Measurements from ENCODE around the gene RAB29.
"Not testable (repeated sequence)": the region's sequence is repeated elsewhere in the genome, so short reads cannot be mapped to it uniquely, and the experiment has no call there.

The RAB29 gene, protein sequence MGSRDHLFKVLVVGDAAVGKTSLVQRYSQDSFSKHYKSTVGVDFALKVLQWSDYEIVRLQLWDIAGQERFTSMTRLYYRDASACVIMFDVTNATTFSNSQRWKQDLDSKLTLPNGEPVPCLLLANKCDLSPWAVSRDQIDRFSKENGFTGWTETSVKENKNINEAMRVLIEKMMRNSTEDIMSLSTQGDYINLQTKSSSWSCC

DNA sequence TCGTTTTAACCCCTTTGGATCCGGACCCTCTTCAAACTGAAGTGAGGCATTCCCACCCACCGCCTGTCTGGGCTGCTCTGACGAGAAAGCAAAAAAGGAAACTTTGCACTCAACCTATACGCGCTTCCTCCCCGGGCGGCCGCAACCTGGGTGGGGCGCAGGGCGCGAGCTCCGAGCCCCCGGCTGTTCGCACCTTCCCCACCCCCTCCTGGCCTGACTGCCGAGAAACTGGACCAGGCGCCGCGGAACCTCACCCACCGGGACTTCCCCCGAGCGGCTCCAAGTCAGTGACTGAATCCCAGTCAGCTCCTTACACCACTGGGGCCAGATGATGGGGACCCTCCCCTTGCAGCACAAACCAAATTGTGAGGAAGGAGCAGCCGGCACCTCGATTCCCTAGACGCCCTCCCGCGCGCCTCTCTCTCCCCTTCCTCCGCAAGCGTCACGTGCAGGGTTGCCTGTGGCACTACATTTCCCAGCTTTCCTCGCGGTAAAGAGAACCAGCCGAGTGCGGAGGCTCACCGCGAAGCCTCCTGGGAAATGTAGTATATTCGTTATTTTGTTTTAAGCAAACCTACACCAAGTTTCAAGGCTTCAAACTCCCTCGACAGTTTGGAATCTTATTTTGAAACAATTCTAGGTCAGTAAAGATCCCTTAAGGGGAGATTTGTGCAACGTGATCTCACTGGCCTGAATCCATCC lies at the start of gene RAB29:
Gene RAB29, minus strand, starts transcription at position 468 of the 702 bp plus-strand sequence. CDS start 526 bp downstream, outside the sequence.
- peak; percentile 87 for DNase-seq (ENCODE audit: low spot score)

DNA sequence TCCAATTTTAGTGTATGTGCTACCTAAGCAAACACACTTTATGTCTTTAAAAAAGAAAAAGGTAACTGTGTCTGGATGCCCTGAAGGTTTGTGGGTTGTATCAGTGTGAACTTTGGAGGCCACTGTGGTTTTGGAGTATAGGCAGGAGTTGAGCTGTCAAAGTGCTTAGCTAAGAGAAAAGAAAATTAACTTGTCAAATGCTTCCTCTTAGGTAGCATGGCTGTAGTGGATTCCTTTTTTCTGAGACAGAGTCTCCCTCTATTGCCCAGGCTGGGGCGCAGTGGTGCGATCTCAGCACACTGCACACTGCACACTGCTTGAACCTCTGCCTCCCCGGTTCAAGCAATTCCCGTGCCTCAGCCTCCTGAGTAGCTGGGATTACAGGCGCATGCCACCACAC lies 48.9 kb upstream of the RAB29 start:
- no peak for DNase-seq (ENCODE audit: low spot score)

DNA sequence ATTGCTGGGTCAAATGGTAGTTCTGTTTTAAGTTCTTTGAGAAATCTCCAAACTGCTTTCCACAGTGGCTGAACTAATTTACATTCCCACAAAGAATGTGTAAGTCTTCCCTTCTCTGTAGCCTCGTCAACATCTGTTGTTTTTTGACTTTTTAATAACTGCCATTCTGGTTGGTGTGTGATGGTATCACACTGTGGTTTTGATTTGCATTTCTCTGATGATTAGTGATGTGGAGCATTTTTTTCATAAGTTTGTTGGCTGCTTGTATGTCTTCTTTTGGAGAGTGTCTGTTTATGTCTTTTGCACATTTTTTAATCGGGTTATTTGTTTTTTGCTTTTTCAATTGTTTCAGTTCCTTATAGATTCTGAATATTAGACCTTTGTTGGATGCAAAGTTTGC lies 48.0 kb upstream of the RAB29 start:
- DNase-seq (ENCODE audit: low spot score): not testable (repeated sequence)

DNA sequence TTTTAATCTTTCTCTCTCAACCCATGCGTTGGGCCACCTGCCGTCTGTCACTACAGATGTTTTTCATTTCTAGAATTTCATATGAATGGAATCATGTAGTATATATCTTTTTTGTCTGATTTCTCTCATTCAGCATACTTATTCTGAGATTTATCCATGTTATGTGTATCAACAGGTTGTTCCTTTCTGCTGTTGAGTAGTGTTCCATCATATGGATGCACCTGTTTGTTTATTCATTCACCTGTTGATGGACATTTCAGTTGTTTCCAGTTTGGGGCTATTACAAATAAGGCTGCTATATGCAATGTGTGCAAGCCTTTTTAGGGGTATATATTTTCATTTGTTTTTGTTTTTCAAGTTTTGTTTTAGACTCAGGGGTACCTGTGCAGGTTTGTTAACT lies 47.1 kb upstream of the RAB29 start:
- no peak for DNase-seq (ENCODE audit: low spot score)

DNA sequence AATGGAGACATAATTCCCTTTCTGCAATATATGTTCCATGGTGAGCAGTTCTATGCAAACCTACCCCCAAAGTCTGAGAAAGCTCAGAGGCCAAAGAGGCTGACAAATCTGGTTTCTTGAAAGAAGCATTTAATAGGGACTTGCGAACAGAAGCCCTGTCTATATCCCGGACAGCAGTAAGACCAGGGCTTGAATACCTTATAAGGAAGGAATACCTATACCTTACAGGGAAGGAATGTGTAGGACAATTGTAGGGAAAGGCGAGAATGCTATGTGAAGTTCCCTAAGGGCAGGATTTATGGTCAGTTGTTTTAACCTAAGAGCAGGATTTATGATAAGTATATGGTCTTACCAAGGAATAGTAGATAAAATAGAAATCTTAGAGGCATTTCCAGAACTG lies 42.7 kb upstream of the RAB29 start:
- DNase-seq (ENCODE audit: low spot score): no peak

DNA sequence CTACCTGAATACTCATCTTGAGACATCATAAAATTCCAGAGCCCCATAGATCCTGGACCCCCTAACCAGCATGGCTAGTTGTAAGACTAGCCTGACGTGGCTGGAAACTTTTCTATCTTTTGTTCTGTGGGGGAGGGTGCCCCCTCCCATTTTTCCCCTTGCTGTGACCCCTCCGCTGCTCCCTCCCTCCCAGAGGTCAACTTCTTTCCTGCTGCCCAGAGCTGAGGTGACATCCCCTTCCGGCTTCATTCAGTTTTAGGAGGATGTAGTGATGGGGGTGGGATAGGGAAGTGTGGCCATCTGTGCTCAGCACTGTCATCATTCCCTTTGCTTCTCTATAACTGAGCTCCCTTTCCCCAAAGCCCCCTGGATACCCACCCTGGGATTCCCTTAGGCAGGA lies 42.1 kb upstream of the RAB29 start:
- DNase-seq (ENCODE audit: low spot score): no peak

DNA sequence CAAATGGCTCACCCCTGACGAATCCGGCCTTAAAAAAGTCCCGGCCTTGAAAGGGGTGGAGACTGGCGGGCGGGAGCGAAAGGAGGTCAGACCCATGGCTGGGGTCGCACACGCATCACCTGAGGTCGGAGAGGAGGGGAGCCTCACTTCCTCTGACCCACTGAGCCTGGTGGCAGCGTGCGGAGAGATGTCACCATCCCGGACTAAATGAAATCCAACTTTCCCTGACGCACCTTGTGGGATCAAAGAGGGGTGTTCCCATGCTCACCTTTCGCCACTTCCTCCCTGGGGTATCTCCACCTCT lies 38.4 kb upstream of the RAB29 start:
- no peak for DNase-seq (ENCODE audit: low spot score)

DNA sequence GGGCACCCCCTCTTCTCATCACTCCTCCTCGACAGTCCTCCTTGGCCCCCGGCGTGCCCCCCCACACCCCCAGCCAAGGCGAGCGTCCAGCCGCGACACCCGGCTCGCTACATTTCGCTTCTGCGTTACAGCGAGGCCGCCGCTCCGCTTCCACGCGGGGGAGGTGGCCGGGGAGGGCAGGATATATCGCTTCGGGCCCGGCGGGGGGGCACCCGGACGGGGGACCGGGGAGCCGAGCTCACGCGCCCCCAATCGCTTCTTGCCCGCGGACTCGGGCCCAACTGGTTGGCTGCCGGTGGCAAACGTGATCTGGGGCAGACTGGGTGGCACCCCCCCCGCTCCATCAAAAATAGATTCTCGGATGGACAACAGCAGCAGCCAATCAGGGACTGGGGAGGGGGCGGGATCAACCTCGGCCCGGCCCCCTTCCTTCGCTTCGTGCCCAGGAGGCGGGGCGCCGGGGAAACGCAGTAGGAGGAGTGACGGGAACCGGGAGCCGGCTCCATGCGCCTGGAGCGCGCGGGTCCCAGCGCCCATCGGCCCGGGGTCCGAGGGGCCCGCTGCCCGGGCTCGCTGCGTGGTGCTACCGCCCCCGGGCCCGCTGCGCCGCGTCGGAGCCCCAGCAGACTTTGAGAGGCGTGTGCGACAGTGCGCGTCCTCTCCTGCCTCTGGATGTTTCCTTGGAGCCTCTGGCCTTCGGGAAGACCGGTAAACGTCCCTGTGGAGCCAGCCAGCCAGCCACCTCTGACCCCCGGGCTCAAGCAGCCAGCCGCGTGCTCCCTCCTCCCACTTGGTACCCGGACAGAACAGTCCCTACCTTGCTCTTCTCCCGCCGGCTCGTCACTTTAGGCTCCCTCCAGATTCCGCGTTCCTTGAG lies 37.8 kb upstream of the RAB29 start, which contains the start of gene SLC41A1:
Gene SLC41A1, minus strand, starts transcription at position 321 of the 877 bp plus-strand sequence. CDS start 2,757 bp downstream, outside the sequence.
- DNase-seq (ENCODE audit: low spot score): peak; percentile 100

DNA sequence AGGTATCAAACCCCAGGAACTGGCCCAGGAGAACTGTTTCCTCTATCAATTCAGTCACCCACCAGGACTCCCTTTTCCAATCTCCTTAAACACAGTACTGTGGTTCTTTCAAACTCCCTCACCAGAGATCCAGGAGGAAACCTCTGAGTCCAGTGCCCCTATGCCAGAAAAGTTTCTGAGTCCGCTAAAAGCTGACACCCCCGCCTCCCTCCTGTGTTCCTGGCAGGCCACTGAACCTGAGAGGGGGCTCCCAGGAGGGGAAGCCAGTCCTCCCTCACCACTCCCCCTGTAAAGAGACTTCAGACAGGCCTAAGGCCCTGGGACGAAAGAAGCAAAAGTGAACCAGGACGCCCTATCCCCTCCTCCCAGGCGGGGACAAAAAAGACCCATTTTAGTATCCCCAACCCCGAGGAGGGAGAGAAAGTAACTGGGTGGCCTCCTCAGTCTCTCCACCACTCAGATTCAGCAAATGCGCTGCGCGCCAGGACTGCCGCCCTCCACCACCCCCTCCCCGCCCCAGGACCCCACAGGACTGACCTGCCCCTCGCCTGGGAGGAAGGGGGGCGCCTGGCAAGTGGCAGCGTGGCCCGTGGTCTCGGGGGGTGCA lies 37.1 kb upstream of the RAB29 start:
- peak; percentile 60 for DNase-seq (ENCODE audit: low spot score)

DNA sequence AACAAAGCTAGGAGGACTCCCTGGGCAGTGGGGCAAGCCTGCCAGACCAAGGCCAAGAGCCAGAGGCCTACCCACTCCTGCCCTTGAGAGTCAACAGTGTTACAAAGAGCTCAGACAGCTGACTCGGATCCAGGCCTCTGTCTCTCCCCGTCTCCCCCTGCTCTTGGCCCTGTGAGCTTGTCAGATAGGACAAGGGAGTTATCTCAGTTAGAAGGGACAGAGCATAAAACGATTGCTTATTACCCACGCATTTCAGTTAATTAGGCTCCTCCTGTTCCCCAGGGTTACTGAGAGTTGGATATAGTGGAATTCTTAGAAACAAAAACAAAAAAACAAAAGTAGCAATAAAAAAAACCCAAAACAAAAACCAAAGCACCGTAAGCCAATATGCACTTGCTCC lies 36.4 kb upstream of the RAB29 start:
- peak; percentile 37 for DNase-seq (ENCODE audit: low spot score)

DNA sequence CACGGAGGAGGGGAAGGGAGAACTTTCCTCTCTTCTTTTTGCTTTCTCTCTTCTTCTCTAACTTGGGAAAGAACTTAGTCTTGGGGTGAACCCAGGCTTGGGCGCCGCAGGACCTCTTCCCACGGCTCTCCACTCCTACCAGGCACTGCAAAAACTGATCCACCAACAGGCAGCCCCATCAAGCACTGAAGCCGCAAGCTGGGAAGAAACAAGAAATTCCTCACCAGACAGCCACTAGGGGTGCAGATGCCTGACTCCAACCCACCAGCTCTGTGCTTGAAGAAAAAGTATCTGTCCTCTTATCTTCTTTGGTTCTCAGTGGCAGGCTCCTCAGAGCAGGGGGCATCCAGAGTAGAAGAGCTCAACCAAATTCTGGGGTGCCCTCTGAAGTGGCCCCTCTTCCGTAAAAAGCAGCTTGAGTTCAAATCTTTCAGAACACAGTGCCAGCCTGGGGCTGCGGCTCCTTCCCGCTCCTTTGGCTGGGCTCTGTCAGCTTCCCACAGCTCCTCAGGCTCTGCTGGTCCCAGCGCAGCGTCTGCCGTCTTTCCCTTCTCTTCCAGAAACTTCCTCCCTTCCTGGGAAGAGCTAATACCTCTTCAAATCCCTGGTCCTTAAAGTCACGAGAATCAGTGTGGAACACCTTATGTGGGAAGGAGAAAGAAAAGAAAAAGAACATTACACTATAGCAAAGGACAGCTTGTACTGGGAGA lies 35.3 kb upstream of the RAB29 start:
- DNase-seq (ENCODE audit: low spot score): no peak

DNA sequence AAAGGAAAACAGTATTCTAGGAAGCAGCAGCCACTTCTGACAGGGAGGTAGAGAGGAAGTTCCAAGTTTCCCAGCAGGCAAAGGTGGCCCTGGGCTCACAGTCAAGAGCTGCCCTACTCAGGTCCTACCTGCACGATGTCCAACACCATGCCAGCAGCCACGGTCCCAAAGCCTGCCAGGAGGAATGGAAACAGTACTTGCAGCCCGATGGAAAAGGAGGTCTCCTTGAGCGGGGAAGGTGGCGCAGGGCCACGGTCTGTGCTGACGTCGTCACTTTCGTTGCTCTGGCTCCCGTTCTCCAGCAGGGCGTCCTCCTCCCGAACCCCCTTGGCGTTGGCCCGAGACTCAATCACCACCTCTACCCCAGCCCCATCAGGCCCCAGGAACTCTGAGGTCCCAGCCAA lies 34.7 kb upstream of the RAB29 start:
- DNase-seq (ENCODE audit: low spot score): no peak

DNA sequence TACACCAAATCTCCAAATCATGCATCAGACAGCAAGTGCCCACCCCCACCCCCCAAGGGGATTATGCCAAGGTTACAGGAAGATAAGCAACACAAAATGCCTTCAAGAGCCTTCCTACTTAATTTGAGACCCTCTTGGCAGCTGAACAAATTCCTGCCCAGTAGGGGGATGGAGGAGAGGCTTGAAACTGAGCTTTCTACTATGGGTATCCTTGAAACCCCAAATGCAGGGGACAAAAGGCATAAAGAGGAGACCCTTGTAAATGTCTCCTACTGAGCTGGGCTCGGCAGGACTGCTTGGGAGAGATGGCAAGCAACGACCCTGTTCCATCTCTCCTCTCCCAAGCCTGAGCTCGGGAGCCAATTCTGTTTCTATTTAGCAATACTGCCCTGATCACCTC lies 34.2 kb upstream of the RAB29 start:
- no peak for DNase-seq (ENCODE audit: low spot score)

DNA sequence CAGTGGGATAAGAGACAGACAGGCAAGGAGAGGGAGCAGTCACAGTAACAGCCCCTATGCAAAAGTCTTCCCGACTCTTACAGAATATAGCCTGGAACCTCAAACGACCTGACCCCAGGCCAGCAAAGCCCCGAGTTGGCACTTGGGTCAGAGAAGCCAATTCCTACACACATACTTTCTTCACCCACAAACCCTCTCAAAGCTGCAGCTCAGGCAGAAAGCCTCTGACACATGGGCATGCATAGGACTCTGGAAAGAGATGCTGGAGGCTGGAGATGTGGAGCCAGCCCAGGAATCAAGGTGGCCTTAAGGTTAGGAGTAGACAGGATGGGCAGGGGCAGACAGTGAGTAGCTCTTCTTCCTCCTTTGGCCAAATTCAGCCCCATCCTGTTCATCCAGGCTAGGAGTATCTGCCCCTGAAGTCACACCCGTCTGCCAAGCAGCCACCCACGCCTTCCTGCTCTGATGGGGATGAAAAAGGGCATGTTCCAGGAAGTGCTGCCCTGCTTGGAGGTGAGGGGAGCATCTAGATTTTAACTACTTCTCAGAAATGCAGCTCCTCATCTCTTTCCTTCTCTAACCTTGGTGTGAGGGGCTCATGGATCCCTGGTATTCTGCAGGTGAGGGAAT lies 29.9 kb upstream of the RAB29 start:
- peak; percentile 48 for DNase-seq (ENCODE audit: low spot score)

DNA sequence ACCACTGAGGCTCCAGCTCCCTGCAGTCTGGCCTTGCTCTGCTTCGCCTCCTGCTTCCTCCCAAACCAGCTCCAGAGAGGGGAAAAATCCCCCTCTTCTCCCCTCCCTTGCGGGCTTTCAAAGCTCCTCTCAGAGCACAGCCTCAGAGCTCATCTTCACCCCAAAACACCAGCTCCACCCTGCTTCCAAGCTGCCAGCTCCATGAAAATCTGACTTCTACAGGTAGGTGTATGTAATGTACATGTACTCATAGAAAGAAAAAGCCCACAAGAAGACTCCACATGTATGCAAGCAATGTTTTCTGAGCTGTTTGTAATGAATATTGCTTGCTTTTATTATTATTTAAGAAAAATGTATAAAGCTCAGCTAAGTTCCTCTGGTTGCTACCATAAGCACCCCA lies 29.3 kb upstream of the RAB29 start:
- DNase-seq (ENCODE audit: low spot score): no peak

DNA sequence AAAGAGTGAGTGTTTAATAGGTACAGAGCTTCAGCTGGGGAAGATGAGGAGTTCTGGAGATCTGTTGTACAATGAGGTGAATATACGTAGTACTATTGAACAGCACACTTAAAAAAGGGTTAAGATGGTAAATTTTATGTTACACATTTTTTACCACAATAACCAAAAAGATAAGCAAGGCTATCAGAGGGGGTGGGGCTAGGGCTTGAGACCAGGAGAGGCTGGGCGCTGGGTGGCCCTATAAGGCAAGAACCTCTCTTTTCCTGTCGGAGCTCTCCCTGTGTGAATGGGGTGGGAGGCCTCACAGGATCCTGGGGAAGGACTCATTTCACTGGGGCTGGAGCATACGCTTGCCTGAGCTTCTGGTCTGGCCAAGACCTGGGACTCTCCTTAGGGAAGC lies 28.7 kb upstream of the RAB29 start:
- DNase-seq (ENCODE audit: low spot score): no peak

DNA sequence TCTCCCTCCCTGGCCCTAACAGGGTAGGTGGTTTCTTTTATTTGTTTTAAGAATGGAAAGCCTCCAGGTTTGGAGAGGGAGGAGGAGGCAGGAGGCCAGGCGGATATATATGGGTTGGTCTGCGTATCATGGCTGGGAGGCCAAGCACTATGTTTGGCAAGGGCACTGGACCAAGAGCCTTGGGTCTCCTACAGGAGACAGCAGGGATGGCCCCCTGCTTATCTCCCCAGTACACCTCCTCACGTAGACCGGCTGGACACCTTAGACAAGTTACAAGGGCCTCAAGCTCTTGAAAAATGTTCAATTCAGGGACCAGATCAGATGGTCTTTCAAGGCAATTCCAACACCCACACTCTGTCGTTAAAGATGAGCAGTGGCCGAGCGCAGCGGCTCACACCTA lies 26.8 kb upstream of the RAB29 start:
- DNase-seq (ENCODE audit: low spot score): no peak

DNA sequence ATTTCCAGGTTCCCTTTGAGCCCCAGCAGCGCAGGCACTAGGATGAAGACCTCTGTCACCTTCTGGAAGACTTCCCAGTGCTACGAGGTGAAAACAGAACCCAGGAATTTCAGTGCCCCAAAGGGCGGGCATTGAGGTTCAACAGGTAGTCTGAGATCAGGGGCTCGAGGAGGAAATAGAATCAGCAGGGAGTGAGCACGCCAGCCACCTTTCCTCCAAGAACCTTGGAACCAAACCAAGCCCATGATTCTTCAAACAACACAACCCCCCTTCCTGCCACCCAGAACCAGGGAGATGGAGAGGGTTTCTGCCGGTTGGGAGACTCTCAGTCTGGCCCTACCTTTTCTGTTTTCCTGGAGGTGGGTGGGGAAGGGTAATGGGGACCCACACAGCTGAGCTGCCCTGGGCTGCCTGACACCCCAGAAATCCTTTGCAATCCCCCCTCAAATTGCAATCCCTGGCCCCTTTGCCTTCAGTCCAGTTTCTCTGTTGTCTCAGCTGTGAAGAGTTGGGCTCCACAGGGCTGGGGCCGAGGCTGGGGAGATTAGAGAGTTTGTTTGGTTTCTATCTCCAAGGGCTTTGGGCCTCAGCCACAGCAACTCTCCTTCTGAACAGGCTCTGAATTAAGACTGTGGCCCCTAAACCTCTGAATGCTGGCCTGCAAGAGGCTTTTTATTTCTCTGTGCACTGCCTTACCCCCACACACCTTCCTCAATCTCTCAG lies 25.9 kb upstream of the RAB29 start:
- DNase-seq (ENCODE audit: low spot score): no peak

DNA sequence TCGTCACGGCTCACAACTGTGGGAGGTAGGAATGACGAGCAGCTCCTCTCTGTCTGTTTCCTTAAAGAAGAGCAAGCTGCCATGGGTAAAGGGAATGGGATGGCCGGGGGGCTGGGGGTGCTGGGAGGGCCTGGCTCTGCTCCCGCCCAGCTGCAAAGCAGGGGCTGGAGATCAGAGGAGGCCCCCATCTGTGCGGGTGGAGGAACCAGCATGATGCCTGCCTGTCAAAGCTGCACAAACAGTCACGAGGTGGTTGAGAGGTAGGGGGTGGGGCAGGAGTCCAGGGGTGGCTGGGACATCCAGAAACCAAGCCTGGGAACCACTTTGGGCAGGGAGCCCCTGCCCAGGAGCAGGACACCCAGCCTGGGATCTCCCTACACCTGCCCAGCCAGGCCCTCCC lies 25.1 kb upstream of the RAB29 start:
- no peak for DNase-seq (ENCODE audit: low spot score)

DNA sequence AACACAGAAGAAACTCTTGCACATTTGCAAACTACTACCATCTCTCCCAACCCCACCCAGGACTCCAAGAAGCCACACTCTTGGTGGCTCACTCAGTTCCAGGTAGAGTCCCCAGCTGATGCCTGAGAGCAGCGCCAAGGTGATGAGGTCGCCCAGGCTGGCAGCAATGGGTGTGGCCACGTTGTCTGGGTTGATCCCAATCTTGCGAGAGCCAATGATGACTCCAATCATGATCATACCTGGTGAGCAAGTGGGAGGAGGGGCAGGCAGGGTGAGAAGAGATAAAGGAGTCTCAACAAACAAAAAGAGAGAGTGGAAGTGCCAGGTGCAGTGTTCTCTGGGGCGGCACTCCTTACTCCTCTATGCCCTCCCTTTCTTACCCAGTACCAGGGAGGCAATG lies 23.3 kb upstream of the RAB29 start:
- DNase-seq (ENCODE audit: low spot score): no peak

DNA sequence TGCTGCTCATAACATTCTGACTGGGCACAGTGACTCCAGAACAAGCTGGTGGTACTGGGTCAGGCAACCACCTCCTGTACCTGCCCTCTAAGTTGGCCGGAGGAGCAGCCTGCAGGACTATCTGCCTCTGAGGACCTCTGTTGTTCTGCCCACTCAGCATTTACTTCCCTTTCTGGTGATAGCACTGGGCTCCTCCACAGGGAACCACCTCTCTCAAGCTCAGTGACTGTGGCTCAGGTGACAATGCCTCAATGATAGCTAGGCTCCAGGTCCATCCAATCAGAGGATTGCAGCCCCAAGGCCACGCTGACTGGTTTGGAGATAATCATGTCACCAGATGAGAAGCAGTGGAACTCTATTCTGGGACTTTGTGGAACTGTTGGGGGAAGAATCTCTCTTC lies 21.9 kb upstream of the RAB29 start:
- DNase-seq (ENCODE audit: low spot score): no peak

Data from GM03348 (cell line).